CD14-positive monocyte (primary cell): ENCODE data around the gene RPS19BP1. TPM values are rescaled to one million over a fixed set of nuclear protein-coding genes. Genes with fewer than 3 reads are reported as not detected.

Experiments
- DNase-seq, 3 donors: peaks; one replicate each; pipeline ENCODE4 v3.0.0-alpha.2; 2011 to 2022
- H2AFZ ChIP-seq: 2 replicates; pipeline ENCODE4 v1.6.0; 2012; ENCODE audit warnings: mild to moderate bottlenecking, low read depth, low read length, inconsistent platforms; ENCODE audit not compliant: insufficient read depth, poor library complexity, severe bottlenecking
- H3K27ac ChIP-seq, 2 donors: 1 replicate in 1 of 2; 2 replicates in 1 of 2; pipeline ENCODE4 v1.5.1; 2012 to 2013; ENCODE audit warnings: low read length in 2 of 2, control low read depth in 1 of 2, inconsistent platforms in 1 of 2, low read depth in 1 of 2, mild to moderate bottlenecking in 1 of 2
- H3K27me3 ChIP-seq, 2 donors: one replicate each; pipeline versions ENCODE4 v1.6.0 to v1.6.1; 2011 to 2013; ENCODE audit warnings: low read length in 2 of 2; ENCODE audit not compliant: control insufficient read depth in 2 of 2, insufficient read depth in 2 of 2
- H3K36me3 ChIP-seq, 2 donors: replicated peaks in 1 of 2; 1 replicate in 1 of 2; 2 replicates in 1 of 2; pipeline versions ENCODE4 v1.5.1 to v1.6.1; 2012 to 2013; ENCODE audit warnings: low read length in 2 of 2, control low read depth in 1 of 2, inconsistent platforms in 1 of 2, mild to moderate bottlenecking in 1 of 2; ENCODE audit not compliant: insufficient read depth in 2 of 2, control insufficient read depth in 1 of 2
- H3K4me1 ChIP-seq, 2 donors: 1 replicate in 1 of 2; 2 replicates in 1 of 2; pipeline versions ENCODE4 v1.5.1 to v1.6.1; 2012 to 2013; ENCODE audit warnings: low read length in 2 of 2, control low read depth in 1 of 2, inconsistent platforms in 1 of 2, mild to moderate bottlenecking in 1 of 2, moderate library complexity in 1 of 2; ENCODE audit not compliant: insufficient read depth in 2 of 2, control insufficient read depth in 1 of 2
- H3K4me2 ChIP-seq: replicated peaks from 2 replicates; pipeline ENCODE3; 2012; ENCODE audit warnings: low read length, moderate library complexity, mild to moderate bottlenecking; ENCODE audit not compliant: poor library complexity, severe bottlenecking; ENCODE audit errors: extremely low read depth
- H3K4me3 ChIP-seq, 3 experiments: fragments of 200-600 bp in 1 of 3; sonication (generic) in 1 of 3; replicated peaks in 1 of 3; 1 replicate in 2 of 3; 2 replicates in 1 of 3; pipeline ENCODE4 v1.5.1; 2011 to 2013; ENCODE audit warnings: low read length in 3 of 3, mild to moderate bottlenecking in 3 of 3, control low read depth in 2 of 3, low read depth in 2 of 3, inconsistent platforms in 1 of 3, moderate library complexity in 1 of 3
- H3K79me2 ChIP-seq: 2 replicates; pipeline ENCODE4 v1.6.0; 2012; ENCODE audit warnings: mild to moderate bottlenecking, control low read depth, inconsistent platforms, low read length, moderate library complexity; ENCODE audit not compliant: insufficient read depth
- H3K9ac ChIP-seq: 2 replicates; pipeline ENCODE4 v1.6.0; 2017; ENCODE audit warnings: low read length, mild to moderate bottlenecking; ENCODE audit not compliant: insufficient read depth, poor library complexity, severe bottlenecking
- H3K9me3 ChIP-seq, 2 donors: replicated peaks in 1 of 2; 1 replicate in 1 of 2; 2 replicates in 1 of 2; pipeline versions ENCODE4 v1.5.1 to v1.6.1; 2012 to 2013; ENCODE audit warnings: low read length in 2 of 2, control low read depth in 1 of 2; ENCODE audit not compliant: control insufficient read depth in 1 of 2, insufficient read depth in 1 of 2
- H4K20me1 ChIP-seq: 2 replicates; pipeline ENCODE4 v1.6.0; 2012; ENCODE audit warnings: mild to moderate bottlenecking, low read length, control low read depth, moderate library complexity; ENCODE audit not compliant: insufficient read depth
- H3K27ac Mint-ChIP-seq, 7 donors: one replicate each; pipeline ENCODE4 v1.8.0; 2020; ENCODE audit warnings: mild to moderate bottlenecking in 7 of 7, mixed read lengths in 7 of 7, moderate library complexity in 6 of 7, inconsistent platforms in 2 of 7
- H3K27me3 Mint-ChIP-seq, 3 donors: one replicate each; pipeline ENCODE4 v1.8.0; 2021 to 2022; ENCODE audit warnings: low read depth in 3 of 3, mild to moderate bottlenecking in 3 of 3, mixed read lengths in 3 of 3, moderate library complexity in 3 of 3, inconsistent platforms in 1 of 3
- H3K36me3 Mint-ChIP-seq, 2 donors: one replicate each; pipeline ENCODE4 v1.8.0; 2020; ENCODE audit warnings: mixed read lengths in 2 of 2, inconsistent platforms in 1 of 2, mild to moderate bottlenecking in 1 of 2
- H3K4me1 Mint-ChIP-seq: one replicate; pipeline ENCODE4 v1.8.0; 2020; ENCODE audit warnings: mild to moderate bottlenecking, mixed read lengths
- H3K4me3 Mint-ChIP-seq, 2 donors: one replicate each; pipeline ENCODE4 v1.8.0; 2020; ENCODE audit warnings: mild to moderate bottlenecking in 2 of 2, mixed read lengths in 2 of 2, moderate library complexity in 1 of 2
- H3K9me3 Mint-ChIP-seq, 7 donors: one replicate each; pipeline ENCODE4 v1.8.0; 2020 to 2022; ENCODE audit warnings: mixed read lengths in 7 of 7, mild to moderate bottlenecking in 6 of 7, moderate library complexity in 6 of 7, inconsistent platforms in 2 of 7
- WGBS: methylation state at CpG from one replicate; pipeline ENCODE4 v1.1.5; 2013; ENCODE audit warnings: missing lambda C conversion rate; ENCODE audit not compliant: insufficient coverage; 5-methylcytosine and 5-hydroxymethylcytosine counted together
- intact Hi-C, 2 donors: fragments of 100-400 bp; cut with micrococcal nuclease; formaldehyde crosslinking; loops; one replicate each; pipeline versions ENCODE4 v1.15.0 to v1.15.1; 2023
- polyA plus RNA-seq, 3 donors: library from polyadenylated mRNA; depleted of rRNA in 1 of 3; unstranded in 2 of 3; stranded (reverse) in 1 of 3; fragments of 300-500 nt in 2 of 3; fragments of >200 nt in 1 of 3; fragmentation: Illumina TruSeq in 2 of 3; gene quantifications; 1 replicate in 2 of 3; 2 replicates in 1 of 3; pipeline ENCODE4 v1.2.3, GENCODE V29; 2012 to 2021
- TF ChIP-seq, protein P1 (sequence below): fragments of 200-600 bp; IDR thresholded peaks from one replicate; pipeline ENCODE4 v1.8.0; 2022; ENCODE audit warnings: antibody characterized with exemption, mild to moderate bottlenecking

The RPS19BP1 gene
- polyA plus RNA-seq, 3 donors = 59.9 to 106 (median 73.5) TPM

- Histone ChIP-seq H3K9me3 (no peaks in the 10 kb centered on the region), H3K36me3 (peaks cover 2 to 7% of the 10 kb centered on the region in 2 donors), H3K4me1 (peaks cover 30 to 38% of the 10 kb centered on the region in 2 donors), H3K79me2 (peaks cover 28% of the 10 kb centered on the region), H3K4me3 (no peak overlapping the region), H3K9ac (no peak overlapping the region), H3K4me2 (no peak overlapping the region), H3K27ac (no peak overlapping the region), H2AFZ (peak overlapping the region; percentile 75), H3K27me3 (no peaks in the 10 kb centered on the region), H4K20me1 (peaks cover 19% of the 10 kb centered on the region)
- intact Hi-C loops = loop anchor here (2.0 to 10.0 kb wide), 7 partner anchors 42 to 1100 kb away; partner anchors contain the start of genes ADSL (in 1 of the 2), MRTFA (in 1 of the 2) and RPL3 (in 1 of the 2)
- Mint-ChIP-seq H3K4me3 (peak overlapping the region in 1 of 2 donors; percentile 11), H3K36me3 (peaks cover 7 to 16% of the 10 kb centered on the region in 2 donors), H3K27me3 (peaks cover 2 to 5% (median 3%) of the 10 kb centered on the region in 3 donors), H3K9me3 (no peaks in the 10 kb centered on the region), H3K27ac (no peak overlapping the region), H3K4me1 (peaks cover 31% of the 10 kb centered on the region)
- TF ChIP-seq, protein P1, sequence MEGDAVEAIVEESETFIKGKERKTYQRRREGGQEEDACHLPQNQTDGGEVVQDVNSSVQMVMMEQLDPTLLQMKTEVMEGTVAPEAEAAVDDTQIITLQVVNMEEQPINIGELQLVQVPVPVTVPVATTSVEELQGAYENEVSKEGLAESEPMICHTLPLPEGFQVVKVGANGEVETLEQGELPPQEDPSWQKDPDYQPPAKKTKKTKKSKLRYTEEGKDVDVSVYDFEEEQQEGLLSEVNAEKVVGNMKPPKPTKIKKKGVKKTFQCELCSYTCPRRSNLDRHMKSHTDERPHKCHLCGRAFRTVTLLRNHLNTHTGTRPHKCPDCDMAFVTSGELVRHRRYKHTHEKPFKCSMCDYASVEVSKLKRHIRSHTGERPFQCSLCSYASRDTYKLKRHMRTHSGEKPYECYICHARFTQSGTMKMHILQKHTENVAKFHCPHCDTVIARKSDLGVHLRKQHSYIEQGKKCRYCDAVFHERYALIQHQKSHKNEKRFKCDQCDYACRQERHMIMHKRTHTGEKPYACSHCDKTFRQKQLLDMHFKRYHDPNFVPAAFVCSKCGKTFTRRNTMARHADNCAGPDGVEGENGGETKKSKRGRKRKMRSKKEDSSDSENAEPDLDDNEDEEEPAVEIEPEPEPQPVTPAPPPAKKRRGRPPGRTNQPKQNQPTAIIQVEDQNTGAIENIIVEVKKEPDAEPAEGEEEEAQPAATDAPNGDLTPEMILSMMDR = peak; percentile 97
- 17% methylated on average over 37 of the region's 41 CpGs for WGBS
- DNase-seq = peak; percentile 45 to 66 (median 58)
Measured at GRCh38 chr22:39534591-39535356, 2.2 kb upstream of the RPS19BP1 start.

- 87% methylated on average over 10 of the region's 12 CpGs for WGBS
- peaks cover 36 to 45% of the 10 kb centered on the region in 2 donors for H3K4me1 ChIP-seq
- peaks cover 6 to 13% of the 10 kb centered on the region in 2 donors for H3K36me3 ChIP-seq
- peak overlapping the region; percentile 75 for H2AFZ ChIP-seq
- Mint-ChIP-seq H3K9me3 (no peaks in the 10 kb centered on the region), H3K4me1 (peaks cover 38% of the 10 kb centered on the region), H3K4me3 (peak overlapping the region in 1 of 2 donors; percentile 4), H3K27ac (peak overlapping the region in 1 of 7 donors; percentile 62), H3K36me3 (peaks cover 13 to 22% of the 10 kb centered on the region in 2 donors), H3K27me3 (peaks cover 0 to 5% (median 2%) of the 10 kb centered on the region in 3 donors)
- H3K27ac ChIP-seq = no peak overlapping the region
- H3K27me3 ChIP-seq = no peaks in the 10 kb centered on the region
- H3K4me2 ChIP-seq = no peak overlapping the region
- no peak overlapping the region for H3K4me3 ChIP-seq
- peaks cover 25% of the 10 kb centered on the region for H4K20me1 ChIP-seq
- H3K9me3 ChIP-seq = no peaks in the 10 kb centered on the region
- TF ChIP-seq, protein P1 = no peak
- intact Hi-C loops = loop anchor here (2.0 to 10.0 kb wide), 6 partner anchors 42 to 1101 kb away; partner anchors contain the start of genes ADSL (in 1 of the 2), MRTFA (in 1 of the 2) and RPL3 (in 1 of the 2)
- no peak for DNase-seq
- peaks cover 34% of the 10 kb centered on the region for H3K79me2 ChIP-seq
- no peak overlapping the region for H3K9ac ChIP-seq
Measured at GRCh38 chr22:39534092-39534506, 1.6 kb upstream of the RPS19BP1 start.
